Measurements from ENCODE around the gene SALL3.

SALL3 gene

DNA sequence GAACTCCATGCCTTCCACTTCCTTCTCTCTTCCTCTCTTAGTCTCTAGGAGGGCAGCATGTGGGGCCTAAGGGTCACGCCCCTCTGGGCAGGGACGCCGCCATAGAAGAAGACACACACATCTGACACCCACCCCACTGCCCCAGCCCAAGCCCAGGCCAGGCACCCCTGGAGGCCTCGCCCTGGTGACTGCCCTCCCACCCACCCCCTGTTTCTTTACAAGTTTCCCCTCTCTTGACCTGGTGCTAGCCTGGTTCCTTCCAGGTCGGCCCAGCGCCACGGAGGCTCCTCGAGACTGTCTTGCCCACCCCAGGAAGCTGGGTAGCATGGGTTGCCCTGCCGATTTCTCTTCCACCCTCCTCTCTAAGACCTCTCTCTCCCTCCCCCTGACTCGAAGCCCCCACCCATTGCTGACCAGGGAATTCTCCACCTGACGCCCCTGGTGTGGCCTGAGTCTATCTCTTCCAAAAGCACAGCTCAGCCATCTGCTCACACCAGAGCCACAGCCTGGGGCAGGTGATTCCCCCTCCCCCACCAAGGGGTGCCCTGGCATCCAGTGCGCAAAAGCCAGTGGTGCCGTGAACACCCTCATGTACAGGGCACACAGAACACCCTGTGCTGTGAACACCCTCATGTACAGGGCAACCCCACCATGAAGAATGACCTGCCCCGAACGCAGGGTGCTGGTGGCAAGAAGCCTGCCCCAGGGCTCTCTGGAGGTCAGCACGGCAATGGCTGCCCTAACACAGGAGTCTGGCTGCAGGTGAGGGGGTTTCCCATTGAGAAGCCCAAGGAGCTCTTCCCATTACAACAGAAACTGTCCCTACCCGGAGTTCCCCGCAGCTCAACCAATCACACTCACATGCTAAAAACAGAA is 13.5 kb upstream of the SALL3 start:
- no peak for DNase-seq

- DNase-seq, result no peak
Observed at GRCh38 chr18:78966793-78967106, 12.9 kb upstream of the SALL3 start.

- DNase-seq, result no peak
Observed at GRCh38 chr18:78967692-78968091, 11.9 kb upstream of the SALL3 start.

GRCh38 chr18:78969574-78970315 is 9.9 kb upstream of the SALL3 start:
- no peak for DNase-seq

DNA sequence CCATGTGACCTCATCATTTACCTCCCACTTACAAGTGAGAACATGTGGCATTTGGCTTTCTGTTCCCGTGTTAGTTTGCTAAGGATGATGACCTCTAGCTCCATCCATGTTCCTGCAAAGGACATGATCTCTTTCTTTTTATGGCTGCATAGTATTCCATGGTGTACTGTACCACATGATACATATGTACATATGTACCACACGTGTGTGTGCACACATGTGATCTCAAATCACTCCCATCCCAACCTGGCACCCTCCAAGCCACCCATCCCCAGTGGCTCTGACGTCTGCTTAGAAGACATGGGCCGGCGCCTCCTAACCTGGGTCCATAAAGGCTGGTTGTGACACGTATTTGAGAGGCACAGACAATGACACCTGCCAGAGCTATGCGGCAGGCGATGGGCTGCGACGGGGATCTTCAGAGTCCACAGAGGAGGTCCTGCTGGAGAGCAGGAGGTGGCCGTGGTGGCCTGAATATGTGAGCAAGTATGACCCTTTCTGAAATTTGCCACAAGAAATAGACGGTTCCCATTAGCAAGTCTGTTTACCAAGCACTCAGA is 8.8 kb upstream of the SALL3 start:
- DNase-seq, result no peak

- no peak for DNase-seq
Observed at GRCh38 chr18:78971511-78972245, 7.9 kb upstream of the SALL3 start.

GRCh38 chr18:78972385-78972918 is 7.2 kb upstream of the SALL3 start:
- DNase-seq, result no peak

GRCh38 chr18:78972930-78973331 is 6.7 kb upstream of the SALL3 start:
- DNase-seq, result no peak

DNA sequence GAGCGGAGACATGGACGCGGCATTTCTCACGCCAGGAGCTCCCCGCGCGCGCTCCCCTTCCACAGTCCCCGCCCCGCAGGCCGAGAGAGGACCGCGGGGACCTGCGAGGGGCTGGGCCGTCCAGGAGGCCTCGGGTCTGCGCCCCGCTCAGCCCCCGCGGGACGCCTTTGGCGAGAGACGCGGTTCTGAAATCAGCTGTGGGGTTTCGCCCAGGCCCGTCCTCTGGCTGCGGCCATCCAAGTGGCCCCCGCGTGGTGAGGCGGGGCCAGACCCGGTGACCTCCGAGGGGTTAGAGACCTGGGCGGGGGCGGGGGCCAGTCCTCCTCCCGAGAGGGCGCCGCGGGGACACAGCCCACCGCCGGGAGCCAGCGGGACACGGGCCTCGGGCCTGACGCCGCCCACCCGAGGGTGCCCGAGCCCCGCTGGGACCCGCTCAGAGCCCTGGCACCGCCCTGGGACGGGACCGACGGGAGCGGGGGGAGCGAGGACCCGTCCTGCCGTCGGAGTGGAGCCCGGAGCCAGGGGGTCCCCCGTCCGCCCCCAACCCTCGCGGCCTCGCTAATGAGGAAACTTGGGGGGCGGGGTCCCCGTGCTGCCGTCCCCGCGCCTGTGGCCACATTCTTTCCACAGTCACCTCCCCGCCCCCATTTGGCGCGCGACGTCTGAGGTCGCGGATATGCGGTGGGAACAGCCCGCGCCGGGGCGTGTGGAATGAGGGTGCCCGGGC is 6.1 kb upstream of the SALL3 start:
- no peak for DNase-seq

DNA sequence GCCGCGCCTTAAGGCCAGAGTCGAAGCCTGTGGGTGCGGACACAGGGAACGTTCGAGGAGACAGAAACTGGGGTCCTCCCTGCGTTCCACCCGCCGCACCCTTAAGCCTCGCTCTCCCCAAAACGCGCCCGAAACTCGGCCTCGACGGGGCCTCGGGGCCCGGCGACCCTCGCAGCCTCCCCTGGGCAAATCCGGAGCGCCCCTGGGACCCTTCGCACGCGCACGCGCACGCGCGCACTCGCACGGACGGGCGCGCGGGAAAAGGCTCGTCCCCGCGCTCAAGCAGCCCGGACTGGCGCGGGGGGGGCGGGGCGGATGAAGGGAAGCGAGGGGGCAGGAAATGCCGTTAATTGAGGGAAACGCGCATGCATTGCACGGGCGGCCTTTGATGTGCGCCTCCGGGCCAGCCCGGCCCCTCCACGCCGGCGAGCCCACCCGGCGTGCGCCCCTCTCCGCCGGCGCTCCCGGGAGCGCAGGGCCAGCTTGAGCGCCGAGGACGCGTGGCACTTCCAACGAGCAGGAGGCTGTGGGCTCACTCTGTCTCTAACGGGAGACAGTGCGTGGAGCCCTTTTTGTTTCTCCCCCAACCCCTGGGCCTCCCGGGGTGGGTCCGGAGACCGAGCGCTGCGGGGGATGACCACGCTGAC is 5.4 kb upstream of the SALL3 start:
- peak in 1 of 2 experiments; percentile 25 for DNase-seq

GRCh38 chr18:78975292-78975691 is 4.3 kb upstream of the SALL3 start:
- no peak for DNase-seq

DNA sequence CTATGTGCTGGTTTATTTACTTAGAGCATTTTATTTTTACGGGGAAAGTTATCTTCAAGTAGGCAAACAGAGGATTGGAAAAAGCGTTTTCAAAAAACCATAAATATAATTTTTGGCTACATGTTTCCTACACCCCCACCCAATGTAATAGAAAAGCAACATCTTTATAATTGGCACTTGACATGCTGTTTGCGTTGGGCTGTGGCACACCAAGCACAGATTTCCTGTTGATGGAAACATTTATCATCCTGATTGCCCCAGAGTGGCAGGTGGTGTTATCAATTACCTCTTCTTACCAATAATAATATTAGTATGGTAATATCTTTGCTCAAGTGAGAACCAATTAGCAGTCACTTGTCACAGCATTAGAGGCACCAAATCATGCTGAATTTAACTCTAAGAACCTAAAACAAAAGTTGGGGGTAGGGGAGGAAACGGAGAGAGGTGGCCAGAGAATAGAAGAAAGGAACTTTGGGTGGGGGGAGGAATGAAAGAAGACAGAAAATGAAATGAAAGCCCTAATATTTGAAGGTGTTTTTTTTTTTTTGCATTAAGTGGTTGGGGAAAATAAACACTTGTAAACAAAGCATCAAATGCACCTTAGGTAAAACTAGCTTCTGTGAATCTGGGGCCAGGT is 3.8 kb upstream of the SALL3 start:
- DNase-seq, result no peak

DNA sequence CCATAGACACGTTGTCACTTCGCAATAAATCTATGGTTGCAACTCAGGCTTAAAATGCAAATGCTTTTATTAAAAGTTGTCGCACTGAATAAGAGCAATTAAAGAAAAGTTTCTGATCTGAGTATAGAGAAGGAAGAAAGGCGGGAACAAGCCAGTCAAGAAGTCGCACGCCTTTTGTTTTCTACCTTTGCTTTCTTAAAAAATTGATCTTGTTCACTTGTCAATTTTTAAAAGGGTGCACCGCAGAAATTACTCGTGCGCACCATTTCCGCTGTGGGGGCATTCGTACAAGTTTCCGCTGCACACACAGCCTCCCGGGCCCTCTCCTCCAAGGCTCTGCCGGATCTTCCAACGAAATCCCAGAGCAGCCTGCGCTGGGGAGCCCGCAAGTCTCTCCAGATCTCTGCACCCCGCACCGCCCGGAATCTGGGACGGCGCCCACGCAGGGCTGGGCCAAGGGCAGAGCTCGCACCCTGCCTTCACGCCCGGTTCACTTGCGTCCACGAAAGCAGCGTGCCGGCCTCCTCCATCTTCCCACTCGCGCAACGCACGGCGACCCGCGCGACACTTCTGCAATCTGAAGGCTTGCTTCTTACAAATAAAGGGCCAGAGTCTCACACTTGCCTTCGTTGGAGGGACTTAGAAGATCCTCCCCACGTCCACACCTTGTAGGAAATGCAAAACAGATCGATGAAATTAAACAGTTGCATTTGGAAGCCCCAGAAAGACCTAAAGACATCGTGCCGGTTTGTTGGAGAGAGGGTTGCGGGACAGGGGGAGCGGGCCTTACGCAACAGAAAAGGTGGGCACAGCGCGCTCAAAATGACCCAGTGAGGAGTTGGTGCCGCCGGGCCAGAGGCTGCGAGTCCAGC is 2.6 kb upstream of the SALL3 start:
- DNase-seq, result peak; percentile 20 to 21

DNA sequence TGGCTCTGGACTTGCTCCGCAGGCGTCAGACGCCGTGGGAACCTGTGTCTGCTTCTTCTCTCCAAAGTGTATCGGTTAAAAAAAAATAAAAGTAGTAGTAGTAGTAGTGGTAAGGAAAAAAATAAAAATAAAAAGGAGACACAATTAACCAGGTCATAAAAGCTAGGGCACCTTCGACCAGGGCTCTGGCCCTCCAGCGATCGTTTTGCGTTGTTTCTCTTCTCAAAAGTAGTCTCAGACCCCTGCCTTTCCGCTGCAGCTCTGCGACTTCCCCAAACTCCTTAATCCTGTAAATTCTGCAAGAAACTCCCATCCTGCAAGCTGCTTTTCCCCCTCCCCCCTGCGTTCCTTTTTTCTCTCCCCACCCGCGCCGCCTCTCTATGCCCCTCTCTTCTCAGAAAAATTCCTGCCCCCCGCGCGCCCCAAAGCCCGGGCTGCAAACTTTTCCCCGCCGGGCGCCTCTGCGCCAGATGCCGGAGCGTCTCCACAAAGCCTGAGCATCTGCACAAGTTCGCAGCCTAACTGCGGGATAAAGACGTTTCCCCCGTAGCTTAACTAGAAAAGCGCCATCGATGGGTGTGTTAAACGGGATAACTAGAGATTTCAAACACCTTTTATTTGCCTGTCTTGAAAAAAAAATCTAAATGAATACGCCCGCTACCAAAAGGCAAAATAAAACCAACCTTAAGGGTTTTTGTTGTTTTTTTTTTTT is 1.8 kb upstream of the SALL3 start:
- DNase-seq, result peak in 1 of 2 experiments; percentile 20

DNA sequence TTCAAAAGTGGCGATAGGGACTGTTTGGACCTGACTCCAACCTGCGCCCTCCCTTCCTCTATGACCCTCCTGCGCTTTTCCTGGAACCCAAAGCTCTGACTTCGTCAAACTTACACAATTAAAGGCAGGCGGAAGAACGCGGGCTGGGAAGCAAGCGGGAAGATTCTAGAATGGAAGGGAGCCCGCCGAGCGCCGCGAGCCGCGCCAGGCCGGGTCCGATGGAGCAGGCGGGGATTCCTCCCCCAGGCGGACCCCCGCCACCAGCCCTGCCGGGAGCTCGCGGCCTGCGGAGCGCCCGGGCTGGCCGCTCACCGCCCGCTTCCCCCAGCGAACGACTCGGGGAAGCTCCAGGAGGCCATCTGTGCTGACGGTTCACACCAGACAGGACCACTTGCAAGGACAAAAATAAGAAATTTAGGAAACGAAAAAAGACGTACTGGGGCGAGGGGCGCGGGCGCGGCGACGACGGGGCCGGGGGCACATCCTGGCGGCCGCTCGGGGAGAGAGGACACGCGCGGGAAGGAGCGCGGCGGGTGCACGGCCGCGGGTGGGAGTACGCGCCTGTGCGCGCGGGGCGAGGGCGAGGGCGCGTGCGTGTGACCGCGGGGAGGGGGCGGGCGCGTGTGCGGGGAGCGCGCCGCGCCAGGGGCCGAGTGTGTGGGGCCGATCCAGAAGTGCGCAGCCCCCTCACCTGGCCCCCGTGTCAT is 1.1 kb upstream of the SALL3 start:
- DNase-seq, result peak; percentile 26 to 29

DNA sequence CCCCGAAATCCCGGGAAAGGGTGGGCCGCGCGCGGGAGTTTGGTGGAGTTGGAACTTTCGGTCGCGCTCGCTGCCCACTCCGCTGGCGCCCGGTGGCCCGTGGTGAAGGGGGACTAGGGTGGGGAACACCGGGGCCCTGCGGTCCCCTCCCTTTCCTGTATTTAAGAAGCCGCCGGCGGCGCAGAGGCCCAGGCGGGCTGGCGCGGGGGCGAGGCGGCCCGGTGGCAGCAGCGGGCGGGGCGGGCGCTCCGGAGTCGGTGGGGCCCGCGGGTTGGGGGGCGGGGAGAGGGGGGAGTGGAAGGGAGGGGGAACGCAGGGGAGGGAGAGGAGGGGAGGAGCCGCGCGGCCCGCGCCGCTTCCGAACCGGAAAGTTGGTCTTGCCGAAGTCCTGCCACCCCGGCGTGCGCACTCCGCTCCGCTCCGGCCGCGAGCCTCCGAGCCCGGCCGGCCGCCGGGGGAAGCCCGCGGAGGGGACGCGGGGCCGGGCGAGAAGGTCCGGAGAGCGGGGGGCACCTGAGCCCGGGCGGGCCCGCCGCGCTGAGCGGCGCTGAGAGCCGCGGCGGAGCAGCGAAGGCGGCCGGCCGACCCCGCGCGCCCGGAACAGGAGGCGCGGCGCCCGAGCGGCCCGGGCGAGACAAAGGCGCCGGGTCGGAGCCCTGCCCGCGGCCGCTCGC is 425 bp upstream of the SALL3 start:
- DNase-seq, result peak in 1 of 2 experiments; percentile 31

DNA sequence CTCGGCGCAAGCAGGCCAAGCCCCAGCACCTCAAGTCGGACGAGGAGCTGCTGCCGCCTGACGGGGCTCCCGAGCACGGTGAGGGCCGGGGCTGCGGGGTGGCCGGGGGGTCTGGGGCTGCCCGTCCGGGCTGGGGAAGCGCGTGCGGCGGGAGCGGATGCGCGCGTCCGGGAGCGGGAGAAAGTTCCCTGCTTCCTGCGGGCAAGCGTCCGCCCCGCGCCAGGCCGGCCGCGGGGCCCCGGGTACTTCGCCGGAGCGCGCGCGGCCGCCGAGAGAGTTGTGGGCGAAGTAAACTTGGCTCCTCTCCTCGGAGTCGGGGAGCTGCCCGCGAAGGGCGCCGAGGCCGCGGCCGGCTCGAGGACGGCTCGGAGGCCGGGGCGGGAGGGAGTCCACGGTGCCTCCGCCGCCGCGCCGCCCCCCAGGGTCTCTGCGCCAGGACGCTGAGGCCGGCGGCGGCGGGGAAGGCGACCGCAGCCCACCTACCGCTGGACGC is 707 bp downstream of the SALL3 start:
- peak in 1 of 2 experiments; percentile 23 for DNase-seq

GRCh38 chr18:78980777-78981380 is 1.3 kb downstream of the SALL3 start:
- peak; percentile 33 to 40 for DNase-seq

Data from activated T-cell treated with anti-CD3 and anti-CD28 coated beads, Interleukin-2, amount 50 U/mL, for 48 hours (primary cell).